GM18873 (cell line): Measurements from ENCODE around the gene CLDN8.

Source experiments
- ATAC-seq: cut with Tn5 transposase; IDR thresholded peaks from one replicate; pipeline ENCODE4 v1.9.1; 2021; ENCODE audit warnings: mild to moderate bottlenecking, moderate library complexity, moderate number of reproducible peaks; ENCODE audit not compliant: unreplicated experiment, low FRiP score

CLDN8 gene

DNA sequence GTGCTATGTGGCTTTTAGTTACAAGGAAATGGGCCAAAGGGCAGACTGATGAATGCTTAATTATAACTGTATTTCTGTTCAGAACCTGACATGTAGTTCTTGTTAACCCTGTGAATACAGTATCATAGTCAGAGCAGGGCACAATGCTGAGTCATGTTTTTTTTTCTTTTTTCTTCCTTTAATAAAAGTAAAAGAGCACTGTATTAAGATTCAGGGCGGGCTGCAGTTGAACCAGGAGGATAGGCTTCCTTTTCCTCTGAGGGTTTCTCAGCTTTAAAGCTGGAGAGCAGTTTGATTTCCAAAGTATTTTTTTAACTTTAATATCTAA is 8.7 kb downstream of the CLDN8 start:
- ATAC-seq = no peak

DNA sequence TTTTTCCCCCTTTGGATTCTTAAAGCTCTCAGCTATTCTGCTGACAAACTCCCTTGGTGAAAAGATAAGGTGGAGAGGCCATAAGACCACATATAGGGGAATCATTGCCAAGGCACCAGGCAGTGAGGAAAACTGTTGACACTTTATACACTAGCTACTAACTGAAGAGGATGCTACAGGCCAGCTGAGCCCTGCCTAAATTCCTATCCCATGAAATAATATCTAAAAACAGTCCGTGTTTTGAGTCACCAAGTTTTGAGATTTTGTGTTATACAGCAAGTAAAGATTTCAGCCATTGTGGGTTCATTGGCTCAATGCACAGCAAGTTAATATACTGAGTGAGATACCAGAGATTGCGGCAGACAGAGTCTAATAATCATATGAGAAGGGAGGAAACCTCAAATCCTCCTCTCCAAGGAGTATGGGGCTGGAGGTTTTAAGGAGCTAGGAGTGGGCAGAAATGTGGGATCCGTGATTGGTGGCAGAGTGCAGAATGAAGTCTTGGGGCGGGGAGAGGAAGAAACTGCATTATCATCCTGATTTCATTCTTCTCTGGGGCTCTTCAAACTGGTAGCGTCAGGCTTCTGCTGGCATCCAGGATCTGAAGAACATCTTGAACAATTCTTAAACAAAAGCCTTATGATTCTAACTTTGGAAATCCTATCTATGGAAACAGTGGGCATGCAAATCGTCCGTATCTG is 9.2 kb downstream of the CLDN8 start:
- ATAC-seq = no peak

DNA sequence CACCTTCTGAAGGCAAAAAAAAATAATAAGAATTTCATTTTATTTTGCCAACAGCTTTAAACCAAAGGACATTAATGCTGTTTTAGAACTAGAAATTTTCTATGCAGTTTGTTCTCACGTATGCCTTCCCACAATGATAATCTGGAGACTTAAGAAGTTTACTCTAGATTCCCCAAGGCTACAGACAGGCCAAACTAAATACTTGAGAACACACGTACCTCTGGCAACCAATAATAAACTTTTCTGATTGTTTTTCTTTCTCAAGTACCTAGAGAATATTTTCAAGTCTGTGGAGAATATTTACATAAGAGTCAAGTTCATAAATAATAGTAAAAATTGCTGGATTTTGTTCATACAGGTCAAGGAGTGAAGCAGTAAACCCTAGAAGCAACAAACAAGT is 15.9 kb downstream of the CLDN8 start:
- no peak for ATAC-seq

DNA sequence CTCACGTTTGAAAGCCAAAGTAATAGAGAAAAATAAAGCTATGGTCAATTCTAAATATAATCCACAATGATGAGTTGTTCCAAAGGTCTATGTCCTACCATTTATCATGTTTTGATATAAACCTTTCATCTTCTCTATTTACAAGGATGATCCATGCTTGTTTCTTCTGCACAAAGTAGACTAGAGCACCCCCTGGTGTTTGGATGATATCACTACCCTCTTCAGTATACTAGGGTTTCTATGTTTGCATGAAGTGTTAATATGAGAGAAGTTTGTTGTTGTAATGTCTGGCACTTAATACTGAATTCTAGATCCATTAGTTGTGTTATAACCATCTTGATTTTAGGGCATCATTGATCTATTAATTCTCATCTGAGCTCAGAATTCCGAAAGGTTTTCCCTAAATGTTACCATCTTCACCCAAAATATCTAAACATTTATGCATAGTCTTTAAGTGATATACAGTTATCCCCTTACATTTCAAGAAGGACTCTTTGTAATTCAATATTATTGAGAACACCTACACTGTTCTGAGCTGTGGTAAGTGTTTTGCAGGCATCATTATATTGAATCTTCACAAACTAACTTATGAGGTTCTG is 21.1 kb downstream of the CLDN8 start:
- ATAC-seq = no peak

DNA sequence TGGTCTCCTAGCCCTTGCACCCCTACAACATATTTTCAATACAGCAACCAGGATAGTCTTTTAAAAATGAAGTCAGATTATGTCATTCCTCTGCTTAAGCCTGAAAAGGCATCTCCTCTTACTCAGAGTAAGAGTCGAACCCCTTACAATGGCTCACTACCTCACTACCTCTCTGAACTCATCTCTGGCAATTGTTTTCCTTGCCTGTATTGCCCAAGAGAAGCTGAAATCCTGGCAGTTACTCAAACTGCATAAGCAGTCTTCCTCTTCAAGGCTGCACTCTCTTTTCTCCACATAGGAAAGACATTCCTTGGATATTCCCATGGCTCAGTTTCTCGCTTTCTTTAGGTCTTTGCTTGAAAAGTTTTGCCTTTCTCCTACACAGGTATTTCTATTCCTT is 22.7 kb downstream of the CLDN8 start:
- no peak for ATAC-seq

DNA sequence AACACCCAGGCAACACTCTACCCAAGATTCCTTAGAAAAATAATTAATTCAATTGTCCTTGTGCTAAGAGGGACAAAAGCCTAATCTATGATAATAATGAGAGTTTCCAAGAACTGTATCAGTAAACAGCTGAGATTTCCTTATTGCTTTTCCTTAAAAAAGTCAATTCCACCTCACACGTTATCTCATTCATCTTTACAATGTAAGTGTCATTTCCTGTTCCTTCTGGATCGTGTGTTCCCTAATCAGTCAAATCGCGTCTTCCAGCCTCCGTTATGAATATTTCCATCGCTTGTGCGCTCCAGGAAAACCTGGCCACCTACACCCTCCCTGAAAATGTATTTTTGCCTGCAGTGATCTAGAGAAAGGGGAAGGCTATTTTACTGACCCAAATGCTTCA is 25.3 kb downstream of the CLDN8 start:
- no peak for ATAC-seq

DNA sequence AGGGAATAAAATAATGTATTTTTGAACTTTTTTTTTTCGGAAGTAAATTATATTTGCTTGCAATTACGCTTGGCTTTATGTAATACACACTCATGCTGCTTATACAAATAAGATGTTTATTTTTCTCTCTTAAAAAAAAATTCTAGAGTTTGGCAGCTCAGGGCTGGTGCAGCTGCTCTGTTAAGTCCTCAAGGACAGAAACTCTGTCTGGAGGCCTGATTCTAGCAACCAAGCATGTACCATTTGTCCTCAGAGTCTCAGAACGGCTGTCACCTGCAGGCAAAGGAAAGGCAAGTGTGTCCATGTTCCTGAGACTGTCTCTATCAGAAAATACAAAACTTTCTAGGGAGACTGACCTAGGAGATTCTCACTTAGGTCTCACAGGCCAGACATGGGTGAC is 26.1 kb downstream of the CLDN8 start:
- no peak for ATAC-seq

DNA sequence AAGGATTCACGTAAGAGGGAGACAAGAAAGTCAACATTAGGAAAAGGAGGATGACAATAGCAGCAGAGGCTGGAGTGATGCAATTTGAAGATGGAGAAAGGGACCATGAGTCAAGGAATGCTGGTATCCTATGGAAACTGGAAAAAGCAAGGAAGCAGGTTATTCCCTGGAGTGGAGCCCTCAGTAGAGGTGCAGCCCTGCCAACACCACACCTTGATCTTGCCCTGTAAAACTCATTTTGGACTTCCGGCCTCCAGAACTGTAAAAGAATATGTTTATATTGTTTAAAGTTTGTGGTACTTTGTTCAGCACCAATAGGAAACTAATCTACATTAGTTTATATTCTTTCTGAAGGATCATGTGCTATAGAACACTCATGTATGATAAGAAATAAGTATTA is 29.7 kb downstream of the CLDN8 start:
- no peak for ATAC-seq

DNA sequence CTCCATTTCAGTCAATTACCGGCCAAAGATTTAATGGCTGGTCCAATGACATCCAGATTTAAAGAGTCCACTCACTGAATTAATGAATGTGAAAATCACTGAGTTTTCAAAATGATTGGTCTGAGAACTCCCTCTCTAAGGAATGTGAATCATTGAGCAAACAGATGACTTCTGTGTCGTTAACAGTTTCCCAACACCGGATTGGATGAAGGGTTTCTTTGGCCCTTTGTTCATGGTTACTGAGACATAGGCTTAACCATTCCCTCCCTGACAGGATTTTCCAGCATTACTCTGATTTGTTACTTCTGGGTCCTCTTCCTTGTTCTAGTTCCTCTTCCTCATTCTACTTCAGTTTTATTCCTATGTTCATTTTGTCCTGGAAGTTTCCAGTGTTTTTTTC is 47.8 kb downstream of the CLDN8 start:
- ATAC-seq = no peak

DNA sequence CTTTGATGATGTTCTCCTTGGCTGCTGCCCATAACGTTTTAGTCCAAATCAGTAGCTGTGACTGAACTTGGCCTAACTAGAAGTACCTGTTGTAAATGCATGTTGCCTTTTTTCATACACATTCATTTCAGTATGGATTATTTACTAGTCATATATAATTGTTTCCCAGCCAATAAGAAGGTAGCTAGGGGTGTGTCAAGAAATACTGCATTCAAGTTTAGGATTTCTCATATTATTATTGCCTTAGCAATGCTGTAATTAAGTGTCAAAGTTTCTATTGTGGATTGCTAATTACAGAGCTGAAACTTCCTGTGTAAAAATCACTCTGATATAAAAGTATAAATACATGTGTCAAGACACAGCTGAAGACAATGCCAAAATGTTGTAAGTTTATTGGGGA is 49.2 kb downstream of the CLDN8 start, which contains the start of gene CLDN17:
TSS of gene CLDN17 (minus strand) at position 101 of the 400 bp plus-strand sequence. CDS start 188 bp downstream, outside the sequence.
- no peak for ATAC-seq

DNA sequence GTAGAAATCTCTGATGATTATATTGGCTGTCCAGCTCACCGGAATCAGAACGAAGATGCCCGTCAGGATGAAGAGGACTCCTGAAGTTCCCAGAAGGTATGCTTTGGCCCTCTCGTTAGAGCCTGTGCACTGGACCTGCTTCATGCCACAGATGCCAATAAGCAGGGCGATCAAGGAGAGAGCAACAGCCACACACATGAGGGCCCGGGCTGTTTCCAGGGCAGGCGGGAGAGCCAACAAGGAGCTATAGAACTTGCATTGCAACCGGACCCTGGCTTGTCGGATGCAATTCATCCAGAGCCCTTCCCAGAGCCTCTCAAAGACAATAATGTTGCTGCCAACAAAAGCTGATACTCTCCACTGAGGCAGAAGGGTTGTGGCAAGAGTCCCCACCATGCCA is 49.7 kb downstream of the CLDN8 start:
- ATAC-seq = no peak

DNA sequence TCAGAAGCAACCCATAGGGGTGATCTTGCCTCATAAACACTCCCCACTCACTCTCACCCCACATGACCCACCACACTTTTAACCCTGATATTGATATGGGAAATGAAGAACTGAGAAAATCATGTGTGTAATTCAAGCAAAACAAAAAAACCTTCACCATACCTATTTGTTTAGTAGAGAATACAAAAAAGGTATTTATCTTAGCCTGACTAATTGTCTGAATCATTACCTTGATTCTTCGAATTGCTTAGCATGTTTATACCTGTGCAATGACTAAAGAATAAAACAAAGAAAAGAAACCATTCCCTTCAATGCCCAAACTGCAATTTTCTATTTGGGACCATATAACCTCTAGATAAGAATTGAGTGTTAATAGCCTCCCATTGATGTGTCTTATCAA is 51.1 kb downstream of the CLDN8 start:
- no peak for ATAC-seq
